Skeletal muscle cell (primary cell): Measurements from ENCODE around the gene BORCS6.
"Not testable (repeated sequence)": the region's sequence is repeated elsewhere in the genome, so short reads cannot be mapped to it uniquely, and the experiment has no call there.

Experiments
- DNase-seq: peaks from one replicate; pipeline ENCODE4 v3.0.0-alpha.2; 2010; ENCODE audit warnings: low read depth
- H3K4me3 ChIP-seq: 2 replicates; pipeline ENCODE4 v1.5.1; 2011; ENCODE audit warnings: low read depth, mild to moderate bottlenecking, control low read depth, low read length, moderate library complexity

Gene BORCS6

GRCh38 chr17:8176197-8176940, 13.6 kb downstream of the BORCS6 start, which contains the start of gene TMEM107:
TMEM107 (minus strand) TSS chr17:8176380; CDS start chr17:8176286, 94 bp downstream.
- DNase-seq: no peak
- H3K4me3 ChIP-seq: peak within 1 kb of the TSS; percentile 67

GRCh38 chr17:8175795-8176196, 14.2 kb downstream of the BORCS6 start:
- no peak for DNase-seq

GRCh38 chr17:8173871-8174322, 16.1 kb downstream of the BORCS6 start:
- DNase-seq: no peak
- peak overlapping the region; percentile 52 for H3K4me3 ChIP-seq

More at GRCh38 chr17:8175795-8176196, 14.2 kb downstream of the BORCS6 start:
- H3K4me3 ChIP-seq: peak overlapping the region; percentile 67

- peak; percentile 93 for DNase-seq
- H3K4me3 ChIP-seq: peak overlapping the region; percentile 52
Observed at GRCh38 chr17:8173056-8173870, 16.7 kb downstream of the BORCS6 start.

- not testable (repeated sequence) for H3K4me3 ChIP-seq, DNase-seq
Observed at GRCh38 chr17:8170186-8170585, 19.8 kb downstream of the BORCS6 start.

GRCh38 chr17:8167526-8167925, 22.5 kb downstream of the BORCS6 start:
- no peak overlapping the region for H3K4me3 ChIP-seq
- DNase-seq: no peak

- no peak for DNase-seq
- H3K4me3 ChIP-seq: no peak overlapping the region
Observed at GRCh38 chr17:8166731-8167130, 23.2 kb downstream of the BORCS6 start.

GRCh38 chr17:8164815-8165131, 25.2 kb downstream of the BORCS6 start:
- H3K4me3 ChIP-seq: no peak overlapping the region

GRCh38 chr17:8163978-8164814, 25.8 kb downstream of the BORCS6 start:
- DNase-seq: no peak
- H3K4me3 ChIP-seq: no peak overlapping the region

More at GRCh38 chr17:8164815-8165131, 25.2 kb downstream of the BORCS6 start:
- DNase-seq: no peak

- peak overlapping the region; percentile 90 for H3K4me3 ChIP-seq
- no peak for DNase-seq
Observed at GRCh38 chr17:8162997-8163977, 26.7 kb downstream of the BORCS6 start.

GRCh38 chr17:8162233-8162996, 27.6 kb downstream of the BORCS6 start, which contains the start of gene VAMP2:
VAMP2 (minus strand) TSS chr17:8162948; CDS start chr17:8162879, 69 bp downstream.
- peak within 1 kb of the TSS; percentile 90 for H3K4me3 ChIP-seq
- no peak for DNase-seq

- peak overlapping the region; percentile 90 for H3K4me3 ChIP-seq
- DNase-seq: no peak
Observed at GRCh38 chr17:8161289-8162232, 28.4 kb downstream of the BORCS6 start.

GRCh38 chr17:8160741-8161221, 29.2 kb downstream of the BORCS6 start:
- peak overlapping the region; percentile 17 for H3K4me3 ChIP-seq
- no peak for DNase-seq

GRCh38 chr17:8160224-8160577, 29.8 kb downstream of the BORCS6 start:
- no peak for DNase-seq
- no peak overlapping the region for H3K4me3 ChIP-seq

GRCh38 chr17:8159459-8160223, 30.3 kb downstream of the BORCS6 start:
- no peak overlapping the region for H3K4me3 ChIP-seq
- no peak for DNase-seq

- no peak overlapping the region for H3K4me3 ChIP-seq
- DNase-seq: no peak
Observed at GRCh38 chr17:8159032-8159400, 31.0 kb downstream of the BORCS6 start.
